COLO668 (cell line): ENCODE measurements around the gene SLAIN1.
"Not testable (repeated sequence)": the region's sequence is repeated elsewhere in the genome, so short reads cannot be mapped to it uniquely, and the experiment has no call there.

Experiments used
- DNase-seq: peaks from one replicate; lab custom pipeline; 2025; ENCODE audit not compliant: unreplicated experiment; lab: John Stamatoyannopoulos, UW

The SLAIN1 gene

DNA sequence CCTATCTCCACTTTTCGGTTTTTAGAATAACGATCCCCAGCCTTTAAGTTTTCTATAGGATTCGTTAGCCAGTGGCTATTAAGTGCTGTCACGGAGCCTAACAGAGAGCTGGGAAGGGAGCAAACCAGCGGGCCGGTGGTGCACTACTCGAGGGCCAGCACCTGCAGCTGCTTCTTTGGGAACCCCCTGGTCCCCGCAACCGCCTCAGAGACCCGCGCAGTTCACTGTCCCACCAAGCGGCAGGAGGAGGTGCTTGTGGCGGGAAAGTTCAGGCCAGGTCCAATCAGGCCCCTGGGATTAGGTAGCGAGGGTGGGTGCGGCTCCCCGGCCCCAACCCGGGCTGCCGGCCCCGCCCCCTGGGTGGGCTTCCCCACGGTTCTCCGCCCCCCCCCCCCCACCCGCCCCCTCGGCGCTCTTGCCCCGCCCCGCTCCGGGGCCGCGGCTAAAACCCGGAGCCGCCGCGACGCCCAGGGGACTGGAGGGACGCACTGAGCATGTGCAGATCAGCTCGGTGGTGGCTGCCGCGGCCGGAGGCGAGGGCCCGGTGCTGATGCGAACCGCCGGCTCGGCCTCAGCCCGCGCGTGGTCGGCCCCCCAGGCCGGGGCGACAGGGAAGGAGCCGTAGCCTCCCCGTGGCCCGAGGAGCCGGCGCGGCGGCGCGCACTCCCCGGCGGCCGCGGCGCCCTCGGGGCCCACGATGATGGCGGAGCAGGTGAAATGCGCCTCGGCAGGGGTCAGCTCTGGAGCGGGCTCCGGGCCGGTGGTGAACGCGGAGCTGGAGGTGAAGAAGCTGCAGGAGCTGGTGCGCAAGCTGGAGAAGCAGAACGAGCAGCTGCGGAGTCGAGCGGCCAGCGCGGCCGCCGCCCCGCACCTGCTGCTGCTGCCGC lies at the start of gene SLAIN1:
SLAIN1 (plus strand) TSS at position 471 of the 887 bp plus-strand sequence; CDS start at position 698, 227 bp downstream.
- peak; percentile 96 for DNase-seq

DNA sequence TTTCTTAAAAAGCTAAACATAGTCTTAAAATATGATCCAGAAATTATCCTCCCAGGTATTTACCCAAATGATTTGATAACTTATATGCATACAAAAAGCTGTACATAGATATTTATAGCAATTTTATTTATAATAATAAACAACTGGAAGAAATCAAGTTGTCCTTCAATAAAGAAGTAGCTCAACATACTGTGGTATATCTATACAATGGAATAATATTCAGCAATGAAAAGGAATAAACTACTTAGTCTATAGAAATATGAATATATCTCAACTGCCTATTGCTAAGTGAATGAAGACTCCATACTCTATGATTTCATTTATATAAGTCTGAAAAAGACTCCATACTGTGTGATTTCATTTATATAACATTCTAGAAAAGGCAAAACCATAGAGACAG lies 47.1 kb upstream of the SLAIN1 start:
- no peak for DNase-seq

DNA sequence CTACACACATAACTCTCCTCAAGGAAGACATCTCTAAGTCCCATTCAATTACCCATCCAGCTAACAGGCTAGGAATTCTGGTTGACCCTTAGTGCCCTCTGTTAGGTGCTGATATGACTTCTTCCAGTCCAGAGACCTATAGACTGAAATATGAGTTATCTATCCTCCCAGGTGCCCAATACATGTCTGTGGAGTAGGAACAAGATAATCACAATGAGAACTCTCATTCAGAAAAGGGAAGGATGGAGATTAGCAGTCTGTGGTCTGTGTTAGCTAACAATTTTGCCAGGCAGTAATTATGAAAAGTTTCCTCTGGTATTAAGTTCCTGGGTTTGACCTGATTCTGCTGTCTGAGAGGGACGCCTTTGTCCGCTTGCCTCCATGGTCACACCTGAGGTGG lies 44.2 kb upstream of the SLAIN1 start:
- DNase-seq: no peak

DNA sequence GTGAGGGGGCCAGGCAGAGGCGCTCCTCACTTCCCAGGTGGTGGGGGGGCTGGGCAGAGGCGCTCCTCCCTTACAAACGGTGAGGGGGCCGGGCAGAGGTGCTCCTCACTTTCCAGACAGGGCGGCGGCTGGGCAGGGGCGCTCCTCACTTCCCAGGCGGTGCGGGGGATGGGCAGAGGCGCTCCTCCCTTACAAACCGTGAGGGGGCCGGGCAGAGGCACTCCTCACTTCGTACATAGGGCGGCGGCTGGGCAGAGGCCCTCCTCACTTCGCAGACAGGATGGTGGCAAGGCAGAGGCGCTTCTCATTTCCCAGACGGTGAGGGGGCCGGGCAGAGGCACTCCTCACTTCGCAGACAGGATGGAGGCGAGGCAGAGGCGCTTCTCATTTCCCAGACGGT lies 37.5 kb upstream of the SLAIN1 start:
- not testable (repeated sequence) for DNase-seq

DNA sequence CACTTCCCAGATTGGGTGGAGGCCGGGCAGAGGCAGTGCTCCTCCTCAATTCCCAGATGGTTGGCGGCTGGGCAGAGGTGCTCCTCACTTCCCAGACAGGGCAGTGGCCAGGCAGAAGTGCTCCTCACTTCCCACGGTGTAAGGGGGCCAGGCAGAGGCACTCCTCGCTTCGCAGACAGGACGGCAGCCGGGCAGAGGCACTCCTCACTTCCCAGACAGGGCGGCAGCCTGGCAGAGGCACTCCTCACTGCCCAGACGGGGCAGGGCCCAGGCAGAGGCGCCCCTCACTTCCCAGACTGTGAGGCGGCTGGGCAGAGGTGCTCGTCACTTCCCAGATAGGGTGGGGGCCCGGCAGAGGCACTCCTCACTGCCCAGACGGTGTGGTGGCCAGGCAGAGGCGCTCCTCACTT lies 36.6 kb upstream of the SLAIN1 start:
- no peak for DNase-seq

DNA sequence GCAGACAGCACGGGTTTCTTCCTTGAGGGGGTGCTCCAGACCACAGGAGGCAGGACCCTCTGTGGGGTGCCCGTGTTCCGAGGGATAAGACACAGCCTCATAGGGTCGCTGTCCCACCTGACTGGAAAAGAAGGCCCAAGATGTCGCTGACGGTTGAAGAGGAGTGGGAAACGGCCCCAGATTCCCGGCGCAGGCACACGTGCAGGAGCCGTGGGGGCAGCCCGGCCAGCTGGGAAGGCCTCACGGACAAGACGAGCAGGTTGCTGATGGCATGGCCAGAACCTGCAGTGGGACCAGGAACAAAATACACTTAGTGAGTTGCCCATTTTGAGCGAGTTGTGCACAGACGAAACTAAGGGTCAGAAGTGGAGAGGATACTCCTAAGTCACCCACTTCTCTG lies 35.2 kb upstream of the SLAIN1 start:
- not testable (repeated sequence) for DNase-seq

DNA sequence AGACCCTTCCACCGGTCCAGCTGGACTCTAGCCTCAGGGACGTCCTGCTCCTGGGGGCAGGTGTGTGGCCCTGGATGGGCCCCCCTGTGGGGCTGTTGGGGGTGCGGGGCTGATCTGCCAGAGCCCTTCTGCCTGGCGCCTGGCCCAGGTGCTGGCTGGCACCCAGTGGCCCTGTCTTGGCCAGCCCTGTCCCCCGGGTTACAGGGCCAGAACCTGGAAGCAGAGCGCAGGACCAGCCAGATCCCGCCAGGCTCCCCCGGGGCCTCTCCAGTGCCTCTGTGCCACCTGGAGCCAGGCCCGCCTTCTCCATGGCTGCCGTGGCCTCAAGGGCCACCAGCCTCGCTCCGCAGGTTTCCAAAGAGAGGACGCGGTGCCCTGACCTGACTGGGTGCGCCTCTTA lies 34.7 kb upstream of the SLAIN1 start:
- not testable (repeated sequence) for DNase-seq

DNA sequence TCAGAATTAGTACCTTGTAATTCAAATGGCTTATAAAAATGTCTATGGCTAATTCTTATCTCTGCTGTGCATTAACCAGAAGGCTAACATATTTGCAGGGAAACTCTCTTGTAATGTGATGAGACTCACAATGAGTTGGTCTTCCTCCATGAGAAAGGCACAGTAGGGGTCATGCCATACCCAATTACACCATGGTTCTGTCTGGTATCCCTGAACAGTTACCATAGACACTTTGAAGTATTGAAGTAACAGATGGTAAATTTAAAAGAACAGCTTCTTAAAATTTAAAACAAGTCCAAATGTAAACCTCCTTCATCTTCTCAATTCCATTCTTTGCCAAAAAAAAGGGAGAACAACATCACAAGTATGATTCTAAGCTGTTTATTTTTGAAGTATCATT lies 22.6 kb upstream of the SLAIN1 start:
- no peak for DNase-seq

DNA sequence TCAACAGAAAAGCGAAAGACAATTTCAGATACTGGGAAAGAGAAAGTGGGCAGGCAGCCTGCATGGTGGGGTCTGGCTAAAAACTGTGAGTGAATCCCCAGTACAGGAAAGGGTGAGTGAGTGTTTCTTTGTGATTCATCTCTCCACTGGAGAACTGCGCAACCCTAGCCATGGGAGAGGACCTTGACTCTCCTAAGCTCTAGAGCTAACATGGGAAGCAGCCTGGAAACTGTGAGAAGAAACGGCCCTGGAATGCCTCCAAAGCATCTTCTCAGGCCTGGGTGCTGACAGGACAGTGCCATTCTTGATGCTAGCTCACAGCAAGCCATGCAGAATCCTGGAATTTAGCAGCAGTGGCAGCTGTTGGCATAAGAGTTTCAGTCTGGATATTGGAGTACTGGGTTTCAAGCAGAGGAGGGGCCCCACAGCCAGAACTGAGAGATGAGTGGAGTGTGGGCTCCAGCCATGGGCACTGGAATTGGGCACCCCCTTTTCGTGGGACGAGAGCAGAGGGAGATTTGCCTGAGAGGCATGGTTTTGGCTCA lies 18.7 kb upstream of the SLAIN1 start:
- no peak for DNase-seq

DNA sequence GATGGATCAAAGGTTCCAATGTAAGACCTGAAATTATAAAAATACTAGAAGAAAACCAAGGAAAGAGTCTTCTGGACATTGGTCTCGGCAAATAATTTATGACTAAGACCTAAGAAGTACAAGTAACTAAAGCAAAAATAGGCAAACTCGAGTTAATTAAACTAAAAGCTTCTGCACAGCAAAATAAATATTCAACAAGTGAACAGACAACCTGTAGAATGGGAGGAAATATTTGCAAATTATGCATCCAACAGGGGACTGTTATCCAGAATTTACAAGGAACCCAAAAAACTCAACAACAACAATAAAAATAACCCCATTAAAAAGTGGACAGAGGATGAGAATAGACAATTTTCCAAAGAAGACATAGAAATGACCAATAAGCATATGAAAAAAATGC lies 9.7 kb upstream of the SLAIN1 start:
- no peak for DNase-seq

DNA sequence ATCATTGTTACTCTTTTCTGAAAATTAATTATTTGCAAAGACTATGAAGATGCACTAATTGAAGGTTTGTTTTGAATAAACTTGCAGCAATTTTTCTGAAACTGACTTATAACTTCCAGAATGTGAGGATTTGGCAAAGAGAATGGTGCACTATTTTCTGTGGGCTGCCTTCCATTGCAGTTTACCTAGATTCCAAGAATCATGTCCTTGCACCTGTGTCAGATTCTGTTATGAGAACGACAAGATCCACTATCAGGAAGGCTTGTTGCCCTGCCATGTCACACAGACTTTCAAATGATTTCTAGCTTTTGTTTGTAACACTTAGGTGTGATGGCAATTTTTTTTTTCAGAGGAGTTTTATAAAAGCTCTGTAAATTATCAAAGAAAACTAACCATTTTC lies 5.6 kb upstream of the SLAIN1 start:
- DNase-seq: no peak

DNA sequence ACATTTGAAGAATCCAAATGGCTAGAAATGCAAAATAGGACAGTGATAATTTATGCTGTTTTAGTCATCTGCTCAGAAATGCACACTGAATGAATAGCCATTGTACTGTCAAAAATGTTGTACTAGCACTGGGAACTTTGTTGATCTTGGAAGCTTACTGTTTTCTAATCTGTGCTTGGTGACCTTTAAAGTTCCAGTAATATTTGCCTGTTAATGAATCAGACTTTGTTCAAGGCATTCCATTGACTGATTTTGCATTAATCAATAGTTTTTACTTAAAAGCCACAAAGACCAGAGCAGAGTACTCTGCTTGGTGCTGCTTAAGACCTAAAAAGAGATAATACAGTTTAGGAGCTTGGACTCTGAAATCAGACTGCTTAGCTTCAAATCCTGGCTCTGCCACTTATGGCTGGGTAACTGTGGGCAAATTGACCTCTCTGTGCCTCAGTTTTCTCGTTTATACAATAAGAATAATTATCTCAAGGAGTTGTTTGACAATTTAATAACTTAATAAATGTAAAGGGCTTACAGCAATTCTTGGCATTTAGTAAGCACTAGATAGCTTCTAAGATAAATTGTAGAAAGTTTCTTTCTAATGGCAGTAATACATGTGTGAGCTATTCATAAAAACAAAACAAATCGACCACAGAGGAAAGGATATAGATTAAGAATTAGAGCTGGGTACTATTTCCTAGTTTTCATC lies 4.6 kb upstream of the SLAIN1 start:
- DNase-seq: no peak

DNA sequence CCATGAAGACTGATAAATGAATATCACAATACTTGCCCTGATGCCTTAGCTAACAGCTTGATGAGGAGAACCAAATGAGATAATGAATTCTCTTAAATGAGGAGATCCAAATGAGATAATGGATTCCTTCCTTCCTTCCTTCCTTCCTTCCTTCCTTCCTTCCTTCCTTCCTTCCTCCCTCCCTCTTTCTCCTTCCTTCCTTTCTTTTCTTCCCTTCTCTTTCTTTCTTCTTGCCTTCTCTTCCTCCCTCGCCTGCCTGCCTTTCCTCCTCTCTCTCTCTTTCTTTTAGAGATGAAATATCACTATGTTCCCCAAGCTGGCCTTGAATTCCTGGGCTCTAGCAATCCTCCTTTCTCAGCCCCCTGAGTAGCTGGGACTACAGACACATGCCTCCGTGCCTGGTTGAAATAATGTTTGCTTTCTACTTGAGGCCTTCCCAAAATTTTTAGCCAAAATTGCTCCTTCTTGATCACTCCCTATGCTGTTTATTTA lies 4.0 kb upstream of the SLAIN1 start:
- DNase-seq: no peak

DNA sequence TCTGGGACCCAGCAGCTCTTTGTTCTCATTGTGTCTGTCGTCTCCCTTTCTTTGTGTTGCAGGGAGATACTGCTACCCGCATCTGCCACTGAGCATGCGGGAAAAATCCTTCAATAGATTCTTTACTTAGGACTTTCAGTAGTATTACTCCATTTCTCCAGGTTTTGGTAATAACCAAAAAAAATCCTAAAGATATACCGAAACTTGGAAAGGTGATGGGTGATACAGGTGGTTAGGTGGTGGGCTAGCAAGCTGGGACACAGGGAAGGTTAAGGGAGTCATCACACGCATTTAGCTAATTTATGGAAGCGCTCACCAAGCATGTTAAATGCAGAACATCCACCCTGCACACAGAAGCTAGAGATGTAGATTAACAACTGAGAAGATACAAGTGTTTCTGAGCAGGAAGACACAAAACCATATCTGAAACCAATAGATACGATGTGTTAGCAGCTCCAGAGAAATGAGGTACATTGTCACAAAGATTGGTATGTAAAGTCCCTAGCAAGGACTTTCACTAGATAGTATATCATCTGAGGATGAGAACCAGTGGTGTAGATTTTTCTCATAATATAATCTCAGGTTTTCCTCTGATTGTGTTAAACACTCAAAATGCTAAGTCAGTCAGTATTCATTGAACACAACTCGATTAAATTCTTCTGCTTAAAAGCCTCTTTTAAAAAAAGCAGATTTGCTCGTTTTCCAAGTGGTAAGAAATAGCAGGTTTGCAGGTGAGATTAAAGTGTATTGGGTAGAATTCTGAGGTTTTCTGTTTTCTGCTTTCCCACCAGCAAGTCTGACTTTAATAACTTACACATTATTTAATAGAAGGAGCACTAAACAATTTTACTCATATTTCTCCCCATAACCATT lies 1.2 kb upstream of the SLAIN1 start:
- no peak for DNase-seq

DNA sequence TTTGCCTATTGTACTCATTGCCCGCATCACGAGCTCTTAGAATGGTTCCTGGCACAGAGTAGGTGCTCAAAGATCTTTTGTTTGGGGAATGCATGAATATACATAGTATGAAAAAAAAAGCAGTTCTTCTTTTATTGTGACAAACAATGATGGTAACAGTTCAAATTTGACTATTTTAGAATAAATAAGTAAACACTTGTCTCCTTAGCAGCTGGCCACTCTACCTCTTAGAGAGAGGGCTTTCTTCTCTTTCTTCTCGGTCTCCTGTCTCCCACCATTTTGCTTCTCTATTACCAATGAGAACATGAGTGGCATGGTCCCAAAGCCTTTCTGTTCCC lies 639 bp upstream of the SLAIN1 start:
- DNase-seq: no peak

DNA sequence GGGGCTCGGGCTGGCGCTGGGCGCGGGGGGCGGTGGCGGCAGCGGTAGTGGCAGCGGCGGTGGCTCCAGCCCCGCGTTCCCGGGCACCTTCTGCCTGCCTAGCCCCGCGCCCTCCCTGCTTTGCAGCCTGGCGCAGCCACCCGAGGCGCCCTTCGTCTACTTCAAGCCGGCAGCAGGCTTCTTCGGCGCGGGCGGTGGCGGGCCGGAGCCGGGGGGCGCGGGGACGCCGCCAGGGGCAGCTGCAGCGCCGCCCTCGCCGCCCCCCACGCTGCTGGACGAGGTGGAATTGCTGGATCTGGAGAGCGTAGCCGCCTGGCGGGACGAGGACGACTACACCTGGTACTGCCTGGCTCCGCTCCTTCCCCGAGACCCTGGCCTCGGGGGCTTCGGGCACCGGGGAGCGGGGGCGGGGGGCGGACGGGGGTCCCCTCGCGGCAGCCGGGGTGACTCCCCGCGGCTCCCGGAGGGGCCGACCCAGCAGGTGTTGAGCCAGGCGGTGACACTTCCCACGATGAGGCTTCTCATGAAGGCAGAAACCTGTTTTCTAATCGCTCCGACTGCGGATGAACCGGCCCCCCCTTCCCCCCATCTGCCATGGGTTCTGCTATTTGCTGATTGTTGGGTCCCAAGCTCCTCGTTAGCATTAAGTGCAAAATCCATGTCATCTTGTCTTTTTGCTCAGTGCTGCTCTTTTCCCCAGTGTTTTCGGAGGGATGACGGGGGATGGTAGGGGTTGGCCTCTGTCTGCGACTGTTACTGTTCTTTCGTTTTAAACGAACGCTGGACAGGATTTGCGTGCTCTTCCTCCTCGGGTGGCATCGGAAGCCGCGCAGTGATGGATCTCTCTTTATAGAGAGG lies 943 bp downstream of the SLAIN1 start:
- peak; percentile 85 for DNase-seq

DNA sequence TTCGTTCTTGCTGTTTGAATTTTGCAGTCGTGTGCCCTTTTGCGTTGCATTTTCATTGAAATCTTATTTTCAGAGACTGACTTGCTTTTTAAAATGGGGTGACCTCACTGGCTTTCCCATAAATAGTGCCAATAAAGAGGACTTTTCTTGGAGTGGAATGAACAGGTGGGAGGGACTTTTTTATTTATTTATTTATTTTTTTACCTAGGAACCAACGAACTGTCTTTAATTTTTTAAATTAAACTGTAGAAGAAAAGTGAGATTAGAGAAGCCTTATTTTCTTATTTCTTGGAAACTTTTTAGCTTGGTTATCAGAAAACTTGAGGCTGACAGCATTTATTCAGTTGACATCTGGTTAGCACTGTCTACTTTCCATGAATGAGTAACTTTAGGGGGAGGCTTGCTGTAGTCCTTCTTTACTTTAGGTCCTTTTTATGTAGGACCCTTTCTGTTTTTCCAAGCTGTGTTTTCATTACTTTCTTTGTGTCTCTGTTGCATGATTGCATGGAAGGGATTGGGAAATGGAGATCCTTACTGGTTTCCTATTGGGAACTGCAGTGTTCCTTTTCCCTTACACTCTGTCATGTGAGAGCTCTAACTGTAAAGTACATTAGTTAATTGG lies 1.7 kb downstream of the SLAIN1 start:
- no peak for DNase-seq

DNA sequence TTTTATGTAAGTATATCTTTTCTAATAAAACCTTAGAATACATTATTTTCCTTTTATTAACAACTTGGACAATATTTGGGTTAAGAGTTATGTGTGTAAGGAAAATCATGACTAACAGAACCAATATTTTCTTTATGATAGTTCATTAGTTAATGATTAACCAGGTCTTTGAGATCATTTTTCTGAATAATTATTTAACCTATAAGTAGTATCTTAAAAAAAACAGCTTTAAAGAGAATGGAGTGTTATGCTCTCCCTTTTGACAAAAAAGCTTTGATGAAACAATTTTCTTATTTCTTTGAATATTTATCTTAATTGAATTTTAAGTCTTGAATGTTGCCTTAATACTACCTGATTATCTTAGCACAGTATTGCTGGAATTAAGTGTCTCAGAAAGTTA lies 3.8 kb downstream of the SLAIN1 start:
- no peak for DNase-seq

DNA sequence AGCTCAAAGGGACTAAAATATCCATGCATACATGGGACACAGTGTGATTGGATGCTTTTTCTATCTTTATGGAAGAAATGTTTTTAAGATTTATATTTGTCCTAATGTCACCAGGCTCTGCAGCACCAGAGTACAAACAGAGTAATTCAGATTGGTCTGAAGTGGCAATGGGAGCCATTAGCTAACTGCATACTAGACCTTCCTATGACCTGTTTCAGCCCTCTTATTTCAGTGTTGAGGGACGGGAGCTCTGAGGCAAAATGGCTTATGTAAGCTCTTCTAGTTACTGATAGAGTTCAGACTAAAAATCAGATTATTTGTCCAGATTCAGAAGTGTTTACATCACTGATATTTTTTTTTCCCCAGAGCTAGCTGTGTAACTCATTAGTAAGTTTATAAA lies 4.9 kb downstream of the SLAIN1 start:
- no peak for DNase-seq

DNA sequence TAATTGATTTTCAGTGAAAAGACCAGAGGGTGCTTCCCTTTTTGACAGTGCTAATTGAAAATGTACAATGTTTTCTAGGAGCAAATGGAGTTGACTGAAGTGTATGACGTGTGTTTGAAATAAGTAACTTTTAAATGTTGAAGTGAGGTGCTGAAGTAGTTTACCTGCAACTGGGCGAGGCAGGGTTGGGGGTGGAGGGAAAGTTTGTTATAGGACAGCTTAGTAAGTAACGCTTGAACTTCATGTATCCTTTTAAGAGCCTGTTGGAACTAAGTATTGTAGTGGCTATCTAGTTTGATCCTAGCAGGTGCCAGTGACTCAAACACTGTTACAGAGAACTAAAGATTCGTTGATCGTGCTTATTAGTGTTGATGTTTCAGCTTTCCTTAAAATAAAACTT lies 5.9 kb downstream of the SLAIN1 start:
- DNase-seq: no peak
